H9 (cell line): Measurements from ENCODE around the gene CCNT1. TPM values are rescaled to one million over a fixed set of nuclear protein-coding genes. Genes with fewer than 3 reads are reported as not detected.

Source experiments
- DNase-seq: peaks from one replicate; pipeline ENCODE4 v3.0.0-alpha.2; 2017
- H2AFZ ChIP-seq: one replicate; pipeline ENCODE4 v1.6.1; 2013; ENCODE audit warnings: mild to moderate bottlenecking, low read length, control low read depth, moderate library complexity
- H2AK5ac ChIP-seq: 2 replicates; pipeline ENCODE4 v1.6.1; 2013; ENCODE audit warnings: low read length, control low read depth, mixed read lengths; ENCODE audit not compliant: insufficient read length
- H2BK120ac ChIP-seq: one replicate; pipeline ENCODE4 v1.6.1; 2013; ENCODE audit warnings: low read depth, mild to moderate bottlenecking, low read length, control low read depth, inconsistent platforms; ENCODE audit not compliant: poor library complexity, severe bottlenecking
- H2BK12ac ChIP-seq: 2 replicates; pipeline ENCODE4 v1.6.1; 2013; ENCODE audit warnings: low read length, control low read depth, mixed read lengths, low read depth; ENCODE audit not compliant: insufficient read length
- H2BK15ac ChIP-seq: 2 replicates; pipeline ENCODE4 v1.6.1; 2013; ENCODE audit warnings: low read depth, low read length, control low read depth
- H2BK20ac ChIP-seq: one replicate; pipeline ENCODE4 v1.6.1; 2013; ENCODE audit warnings: low read depth, mild to moderate bottlenecking, low read length, control low read depth, inconsistent platforms; ENCODE audit not compliant: poor library complexity, severe bottlenecking
- H2BK5ac ChIP-seq: 2 replicates; pipeline ENCODE4 v1.6.1; 2013; ENCODE audit warnings: low read length, control low read depth, mixed read lengths; ENCODE audit not compliant: insufficient read length
- H3K14ac ChIP-seq: 2 replicates; pipeline ENCODE4 v1.6.1; 2013; ENCODE audit warnings: low read length, control low read depth; ENCODE audit not compliant: insufficient read depth
- H3K18ac ChIP-seq: 2 replicates; pipeline ENCODE4 v1.6.1; 2013; ENCODE audit warnings: low read depth, mild to moderate bottlenecking, mixed read lengths, low read length, control low read depth; ENCODE audit not compliant: insufficient read length
- H3K23ac ChIP-seq: 2 replicates; pipeline ENCODE4 v1.6.1; 2013; ENCODE audit warnings: low read length, control low read depth, mixed read lengths, low read depth; ENCODE audit not compliant: insufficient read length
- H3K23me2 ChIP-seq: 2 replicates; pipeline ENCODE4 v1.6.1; 2013; ENCODE audit warnings: low read depth, mild to moderate bottlenecking, mixed read lengths, low read length, control low read depth; ENCODE audit not compliant: insufficient read length, poor library complexity, severe bottlenecking
- H3K27ac ChIP-seq: 2 replicates; pipeline ENCODE4 v1.5.1; 2013; ENCODE audit warnings: low read length, control low read depth, mixed read lengths, low read depth; ENCODE audit not compliant: insufficient read length
- H3K27me3 ChIP-seq: 2 replicates; pipeline ENCODE4 v1.6.1; 2013; ENCODE audit warnings: low read length, control low read depth, inconsistent platforms; ENCODE audit not compliant: insufficient read depth
- H3K4ac ChIP-seq: 2 replicates; pipeline ENCODE4 v1.6.1; 2013; ENCODE audit warnings: low read depth, mild to moderate bottlenecking, control low read depth, inconsistent platforms, low read length, moderate library complexity
- H3K4me1 ChIP-seq: 2 replicates; pipeline ENCODE4 v1.6.1; 2013; ENCODE audit warnings: low read length, control low read depth, inconsistent platforms; ENCODE audit not compliant: insufficient read depth
- H3K4me2 ChIP-seq: 2 replicates; pipeline ENCODE4 v1.6.1; 2013; ENCODE audit warnings: low read length, control low read depth, mixed read lengths; ENCODE audit not compliant: insufficient read length, insufficient read depth
- H3K56ac ChIP-seq: 2 replicates; pipeline ENCODE4 v1.6.1; 2013; ENCODE audit warnings: low read depth, mild to moderate bottlenecking, mixed read lengths, low read length, control low read depth; ENCODE audit not compliant: insufficient read length
- H3K79me1 ChIP-seq: 2 replicates; pipeline ENCODE4 v1.6.1; 2013; ENCODE audit warnings: low read depth, mild to moderate bottlenecking, moderate library complexity, low read length, control low read depth, inconsistent platforms; ENCODE audit not compliant: insufficient read depth, poor library complexity, severe bottlenecking
- H3K79me2 ChIP-seq: 2 replicates; pipeline ENCODE4 v1.6.1; 2013; ENCODE audit warnings: low read length, control low read depth, inconsistent platforms; ENCODE audit not compliant: insufficient read depth
- H3K9ac ChIP-seq: 2 replicates; pipeline ENCODE4 v1.6.1; 2013; ENCODE audit warnings: low read length, control low read depth, mixed read lengths; ENCODE audit not compliant: insufficient read length; ENCODE audit errors: extremely low read depth
- H3K9me3 ChIP-seq: one replicate; pipeline ENCODE4 v1.6.1; 2013; ENCODE audit warnings: low read depth, low read length, inconsistent platforms; ENCODE audit not compliant: control insufficient read depth
- H3T11ph ChIP-seq: one replicate; pipeline ENCODE4 v1.6.1; 2013; ENCODE audit warnings: mild to moderate bottlenecking, low read length, control low read depth, inconsistent platforms
- H4K20me1 ChIP-seq: one replicate; pipeline ENCODE4 v1.6.1; 2013; ENCODE audit not compliant: control insufficient read depth, insufficient read length, insufficient read depth
- H4K5ac ChIP-seq: 2 replicates; pipeline ENCODE4 v1.6.1; 2013; ENCODE audit warnings: low read depth, mild to moderate bottlenecking, mixed read lengths, low read length, control low read depth; ENCODE audit not compliant: insufficient read length
- H4K8ac ChIP-seq: replicated peaks from 2 replicates; pipeline ENCODE4 v1.6.1; 2013; ENCODE audit warnings: low read length, control low read depth, mixed read lengths, low read depth; ENCODE audit not compliant: insufficient read length
- H4K91ac ChIP-seq: 2 replicates; pipeline ENCODE4 v1.6.1; 2013; ENCODE audit warnings: low read depth, mild to moderate bottlenecking, moderate library complexity, mixed read lengths, low read length, control low read depth; ENCODE audit not compliant: insufficient read length
- H3K27ac Mint-ChIP-seq, 3 experiments: 2 replicates in 2 of 3; 3 replicates in 1 of 3; pipeline ENCODE4 v1.8.0; 2020 to 2021; ENCODE audit warnings: mixed read lengths in 3 of 3, mild to moderate bottlenecking in 1 of 3, moderate library complexity in 1 of 3
- H3K27me3 Mint-ChIP-seq: 2 replicates; pipeline ENCODE4 v1.8.0; 2021; ENCODE audit warnings: low read depth, mild to moderate bottlenecking, moderate library complexity, mixed read lengths
- H3K36me3 Mint-ChIP-seq, 3 experiments: 2 replicates in 2 of 3; 3 replicates in 1 of 3; pipeline ENCODE4 v1.8.0; 2020 to 2021; ENCODE audit warnings: low read depth in 3 of 3, mixed read lengths in 3 of 3; ENCODE audit not compliant: insufficient read depth in 1 of 3
- H3K4me1 Mint-ChIP-seq, 2 experiments: 2 replicates each; pipeline ENCODE4 v1.8.0; 2020; ENCODE audit warnings: mixed read lengths in 2 of 2
- H3K4me3 Mint-ChIP-seq, 2 experiments: 2 replicates in 1 of 2; 3 replicates in 1 of 2; pipeline ENCODE4 v1.8.0; 2020 to 2021; ENCODE audit warnings: mild to moderate bottlenecking in 2 of 2, mixed read lengths in 2 of 2, moderate library complexity in 1 of 2
- H3K9me3 Mint-ChIP-seq, 2 experiments: 2 replicates in 1 of 2; 3 replicates in 1 of 2; pipeline ENCODE4 v1.8.0; 2020; ENCODE audit warnings: mild to moderate bottlenecking in 2 of 2, mixed read lengths in 2 of 2, moderate library complexity in 1 of 2
- WGBS: extraction: QIAGEN DNeasy Blood & Tissue Kit; methylation state at CpG from one replicate; pipeline ENCODE4 v1.1.7; 2013; ENCODE audit warnings: missing lambda C conversion rate, low lambda C conversion rate, mixed read lengths; ENCODE audit not compliant: insufficient read length; ENCODE audit errors: extremely low coverage; 5-methylcytosine and 5-hydroxymethylcytosine counted together
- total RNA-seq: library from RNA; stranded (reverse); gene quantifications from 2 replicates; pipeline ENCODE4 v1.2.1, GENCODE V29; 2021
- TF ChIP-seq, protein P1 (sequence below): fragments of 200-600 bp; sonication (generic); conservative IDR thresholded peaks from 3 replicates; pipeline ENCODE4 v1.8.0; 2021; ENCODE audit warnings: antibody characterized with exemption, mild to moderate bottlenecking

The CCNT1 gene
- total RNA-seq, 1 experiment from 2014 or later: 53.1 TPM

DNA sequence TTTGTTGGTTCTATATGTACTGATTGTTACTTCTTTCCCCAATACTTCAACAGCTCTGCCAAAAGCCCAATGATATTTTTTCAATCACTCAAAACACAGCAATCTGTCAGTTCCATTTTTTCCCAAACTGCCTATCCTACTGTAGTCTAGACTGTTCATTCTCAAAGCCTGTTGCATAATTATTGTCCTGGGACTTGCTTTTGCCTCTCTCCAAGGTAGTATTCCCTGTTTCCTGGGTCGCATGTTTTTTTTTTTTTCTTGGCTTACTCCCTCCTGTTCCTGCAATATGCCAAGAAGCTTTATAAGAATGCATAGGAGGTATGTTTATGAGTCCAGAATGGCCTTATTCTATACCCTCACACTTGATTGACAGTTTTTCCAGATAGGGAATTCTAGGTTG is 19.9 kb upstream of the CCNT1 start:
- Mint-ChIP-seq H3K4me3 (no peak overlapping the region), H3K4me1 (no peaks in the 10 kb centered on the region), H3K36me3 (no peaks in the 10 kb centered on the region), H3K27ac (no peak overlapping the region), H3K9me3 (no peaks in the 10 kb centered on the region), H3K27me3 (peaks cover 11% of the 10 kb centered on the region)
- Histone ChIP-seq H3K23ac (no peak overlapping the region), H3K79me2 (no peaks in the 10 kb centered on the region), H2BK12ac (no peak overlapping the region), H3K27ac (no peak overlapping the region), H3K27me3 (no peaks in the 10 kb centered on the region), H2AFZ (no peak overlapping the region), H3K9ac (no peak overlapping the region), H2BK20ac (no peak overlapping the region), H3K18ac (no peak overlapping the region), H4K20me1 (no peaks in the 10 kb centered on the region), H3K9me3 (no peaks in the 10 kb centered on the region), H3K56ac (no peak overlapping the region), H3K4ac (no peak overlapping the region), H4K91ac (no peak overlapping the region), H4K5ac (no peak overlapping the region), H3K14ac (no peak overlapping the region), H2BK15ac (no peak overlapping the region), H3K4me2 (no peak overlapping the region), H4K8ac (no peak overlapping the region), H2AK5ac (no peak overlapping the region), H3K23me2 (no peaks in the 10 kb centered on the region), H2BK5ac (no peak overlapping the region), H2BK120ac (no peak overlapping the region), H3K4me1 (no peaks in the 10 kb centered on the region), H3K79me1 (no peaks in the 10 kb centered on the region), H3T11ph (no peak overlapping the region)
- TF ChIP-seq, protein P1, sequence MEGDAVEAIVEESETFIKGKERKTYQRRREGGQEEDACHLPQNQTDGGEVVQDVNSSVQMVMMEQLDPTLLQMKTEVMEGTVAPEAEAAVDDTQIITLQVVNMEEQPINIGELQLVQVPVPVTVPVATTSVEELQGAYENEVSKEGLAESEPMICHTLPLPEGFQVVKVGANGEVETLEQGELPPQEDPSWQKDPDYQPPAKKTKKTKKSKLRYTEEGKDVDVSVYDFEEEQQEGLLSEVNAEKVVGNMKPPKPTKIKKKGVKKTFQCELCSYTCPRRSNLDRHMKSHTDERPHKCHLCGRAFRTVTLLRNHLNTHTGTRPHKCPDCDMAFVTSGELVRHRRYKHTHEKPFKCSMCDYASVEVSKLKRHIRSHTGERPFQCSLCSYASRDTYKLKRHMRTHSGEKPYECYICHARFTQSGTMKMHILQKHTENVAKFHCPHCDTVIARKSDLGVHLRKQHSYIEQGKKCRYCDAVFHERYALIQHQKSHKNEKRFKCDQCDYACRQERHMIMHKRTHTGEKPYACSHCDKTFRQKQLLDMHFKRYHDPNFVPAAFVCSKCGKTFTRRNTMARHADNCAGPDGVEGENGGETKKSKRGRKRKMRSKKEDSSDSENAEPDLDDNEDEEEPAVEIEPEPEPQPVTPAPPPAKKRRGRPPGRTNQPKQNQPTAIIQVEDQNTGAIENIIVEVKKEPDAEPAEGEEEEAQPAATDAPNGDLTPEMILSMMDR: no peak
- no peak for DNase-seq
- WGBS: no CpG with 5 or more reads among the region's 1 CpG
